C4-2B (cell line): ENCODE measurements around the gene SLC51B.

Experiments
- ZFX ChIP-seq: fragments of 450-650 bp; IDR thresholded peaks from 2 replicates; pipeline ENCODE4 v1.6.1; 2017
- TF ChIP-seq, protein P1 (sequence below): fragments of 450-650 bp; conservative IDR thresholded peaks from 2 replicates; pipeline ENCODE4 v1.5.1; 2017; ENCODE audit warnings: mild to moderate bottlenecking

GRCh38 chr15:65087411-65087810 is 42.2 kb downstream of the SLC51B start:
- TF ChIP-seq, protein P1, sequence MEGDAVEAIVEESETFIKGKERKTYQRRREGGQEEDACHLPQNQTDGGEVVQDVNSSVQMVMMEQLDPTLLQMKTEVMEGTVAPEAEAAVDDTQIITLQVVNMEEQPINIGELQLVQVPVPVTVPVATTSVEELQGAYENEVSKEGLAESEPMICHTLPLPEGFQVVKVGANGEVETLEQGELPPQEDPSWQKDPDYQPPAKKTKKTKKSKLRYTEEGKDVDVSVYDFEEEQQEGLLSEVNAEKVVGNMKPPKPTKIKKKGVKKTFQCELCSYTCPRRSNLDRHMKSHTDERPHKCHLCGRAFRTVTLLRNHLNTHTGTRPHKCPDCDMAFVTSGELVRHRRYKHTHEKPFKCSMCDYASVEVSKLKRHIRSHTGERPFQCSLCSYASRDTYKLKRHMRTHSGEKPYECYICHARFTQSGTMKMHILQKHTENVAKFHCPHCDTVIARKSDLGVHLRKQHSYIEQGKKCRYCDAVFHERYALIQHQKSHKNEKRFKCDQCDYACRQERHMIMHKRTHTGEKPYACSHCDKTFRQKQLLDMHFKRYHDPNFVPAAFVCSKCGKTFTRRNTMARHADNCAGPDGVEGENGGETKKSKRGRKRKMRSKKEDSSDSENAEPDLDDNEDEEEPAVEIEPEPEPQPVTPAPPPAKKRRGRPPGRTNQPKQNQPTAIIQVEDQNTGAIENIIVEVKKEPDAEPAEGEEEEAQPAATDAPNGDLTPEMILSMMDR: no peak
- no peak for TF ChIP-seq ZFX
